BJ (cell line): ENCODE measurements around the gene JAG1. TPM values are rescaled to one million over a fixed set of nuclear protein-coding genes. Genes with fewer than 3 reads are reported as not detected.

ENCODE experiments used
- CTCF ChIA-PET: fragments of 350-600 bp; formaldehyde crosslinking; extraction: SDS; loops from one replicate; lab custom pipeline; 2021; ENCODE audit warnings: antibody characterized with exemption, inconsistent platforms; lab: Yijun Ruan, JAX
- POLR2A ChIA-PET: fragments of 300-600 bp; sonication (Branson Sonifier 250); formaldehyde crosslinking; extraction: SDS; loops from one replicate; lab custom pipeline; 2021; ENCODE audit warnings: antibody characterized with exemption; lab: Charles Lee
- DNase-seq: peaks from one replicate; pipeline ENCODE4 v3.0.0-alpha.2; 2011; ENCODE audit warnings: low read depth
- H3K27me3 ChIP-seq: 2 replicates; pipeline ENCODE4 v1.6.0; 2011; ENCODE audit warnings: low read length; ENCODE audit not compliant: control insufficient read depth, insufficient read depth
- H3K36me3 ChIP-seq: 2 replicates; pipeline ENCODE4 v1.5.1; 2011; ENCODE audit warnings: low read length; ENCODE audit not compliant: control insufficient read depth, insufficient read depth
- H3K4me3 ChIP-seq: 2 replicates; pipeline ENCODE4 v1.5.1; 2011; ENCODE audit warnings: low read depth, mild to moderate bottlenecking, control low read depth, low read length
- polyA plus RNA-seq: library from polyadenylated mRNA; depleted of rRNA; stranded (reverse); fragments of >200 nt; gene quantifications from 2 replicates; pipeline ENCODE4 v1.2.3, GENCODE V29; 2011
- TF ChIP-seq, protein P1 (sequence below): IDR thresholded peaks from 2 replicates; pipeline ENCODE4 v1.5.1; 2011; ENCODE audit warnings: low read depth, mild to moderate bottlenecking, control low read depth, inconsistent platforms, low read length, moderate library complexity; ENCODE audit not compliant: insufficient read depth

JAG1 gene
- polyA plus RNA-seq, 1 experiment: 19.9 TPM

DNA sequence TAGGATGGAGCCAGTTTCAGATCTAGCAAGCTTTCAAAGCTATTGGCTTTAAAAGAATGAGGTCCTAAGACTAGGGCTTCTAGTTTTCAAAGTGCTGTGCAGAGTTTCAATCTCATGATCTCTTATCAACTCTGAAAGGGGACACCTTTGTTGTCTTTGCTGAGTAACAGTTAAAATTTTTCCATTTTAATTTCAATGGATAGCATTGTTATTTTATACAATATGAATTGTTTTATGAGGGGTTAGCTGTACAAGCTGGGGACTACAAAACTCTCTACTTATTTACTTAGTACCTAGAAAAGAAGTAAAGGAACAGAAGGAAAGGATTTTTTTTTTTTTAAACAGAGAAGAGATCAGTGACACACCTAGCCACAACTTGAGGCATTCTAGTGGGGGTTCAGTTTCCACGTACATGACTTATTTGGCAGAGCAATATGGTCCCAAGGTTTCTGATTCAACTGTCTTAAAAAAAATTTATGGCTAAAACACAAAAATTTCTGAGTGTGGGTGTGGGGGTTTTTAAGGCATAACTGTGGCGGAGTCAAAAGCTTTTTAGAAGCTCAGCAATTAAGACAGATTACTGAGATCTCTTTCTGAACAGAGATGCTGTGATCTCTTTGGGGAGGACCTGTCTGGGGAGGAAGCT lies 46.1 kb upstream of the JAG1 start:
- ChIA-PET CTCF (interaction anchor here (1.2 kb wide), 1 partner anchor 7 kb away, joined by 3 read pairs; no protein-coding TSS in a partner anchor), POLR2A (no interaction called here)
- H3K36me3 ChIP-seq: no peaks in the 10 kb centered on the region
- H3K4me3 ChIP-seq: no peak overlapping the region
- TF ChIP-seq, protein P1, sequence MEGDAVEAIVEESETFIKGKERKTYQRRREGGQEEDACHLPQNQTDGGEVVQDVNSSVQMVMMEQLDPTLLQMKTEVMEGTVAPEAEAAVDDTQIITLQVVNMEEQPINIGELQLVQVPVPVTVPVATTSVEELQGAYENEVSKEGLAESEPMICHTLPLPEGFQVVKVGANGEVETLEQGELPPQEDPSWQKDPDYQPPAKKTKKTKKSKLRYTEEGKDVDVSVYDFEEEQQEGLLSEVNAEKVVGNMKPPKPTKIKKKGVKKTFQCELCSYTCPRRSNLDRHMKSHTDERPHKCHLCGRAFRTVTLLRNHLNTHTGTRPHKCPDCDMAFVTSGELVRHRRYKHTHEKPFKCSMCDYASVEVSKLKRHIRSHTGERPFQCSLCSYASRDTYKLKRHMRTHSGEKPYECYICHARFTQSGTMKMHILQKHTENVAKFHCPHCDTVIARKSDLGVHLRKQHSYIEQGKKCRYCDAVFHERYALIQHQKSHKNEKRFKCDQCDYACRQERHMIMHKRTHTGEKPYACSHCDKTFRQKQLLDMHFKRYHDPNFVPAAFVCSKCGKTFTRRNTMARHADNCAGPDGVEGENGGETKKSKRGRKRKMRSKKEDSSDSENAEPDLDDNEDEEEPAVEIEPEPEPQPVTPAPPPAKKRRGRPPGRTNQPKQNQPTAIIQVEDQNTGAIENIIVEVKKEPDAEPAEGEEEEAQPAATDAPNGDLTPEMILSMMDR: no peak
- peaks cover 1% of the 10 kb centered on the region for H3K27me3 ChIP-seq
- DNase-seq: no peak

DNA sequence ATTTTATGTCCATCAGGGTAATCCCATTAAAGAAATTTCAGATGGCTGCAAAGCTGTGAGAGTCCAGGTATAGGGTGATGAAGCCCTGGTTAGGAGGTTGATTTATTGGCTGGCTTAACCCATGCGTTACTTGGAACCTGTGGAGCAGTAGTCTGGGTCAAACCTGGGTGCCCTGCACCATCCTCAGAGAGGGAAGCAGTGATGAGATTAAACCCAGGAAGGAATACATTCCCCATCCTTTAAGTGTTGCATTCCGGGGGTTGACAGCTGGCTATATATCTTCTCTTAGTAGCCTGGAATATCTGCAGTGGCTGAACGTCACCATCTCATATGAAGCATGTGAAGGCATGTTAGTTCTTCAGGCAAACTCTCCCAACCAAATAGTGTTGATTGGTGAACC lies 44.9 kb upstream of the JAG1 start:
- ChIA-PET POLR2A (no interaction called here), CTCF (interaction anchor here (1.2 kb wide), 1 partner anchor 9 kb away, joined by 3 read pairs; no protein-coding TSS in a partner anchor)
- no peaks in the 10 kb centered on the region for H3K36me3 ChIP-seq
- TF ChIP-seq, protein P1: no peak
- no peak for DNase-seq
- H3K4me3 ChIP-seq: no peak overlapping the region
- peaks cover 1% of the 10 kb centered on the region for H3K27me3 ChIP-seq

DNA sequence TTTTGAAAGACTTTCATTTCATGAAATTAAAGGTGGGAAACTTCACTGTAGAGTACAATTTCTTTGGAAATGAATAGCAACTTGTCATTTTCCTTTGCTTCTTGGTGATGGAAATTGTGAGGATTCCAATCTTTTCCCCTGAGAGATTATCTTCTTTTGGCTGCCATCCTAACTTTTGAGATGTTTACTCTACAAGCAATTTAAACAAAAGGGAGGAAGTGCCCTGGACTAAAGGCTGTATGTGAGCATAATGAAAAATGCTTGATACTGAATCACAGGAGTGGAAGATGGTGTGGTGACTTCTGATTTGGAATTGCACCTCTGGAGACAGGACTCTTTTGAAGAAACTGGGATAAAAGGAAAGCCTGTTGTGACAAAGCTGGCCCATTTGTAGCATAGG lies 43.1 kb upstream of the JAG1 start:
- TF ChIP-seq, protein P1: no peak
- ChIA-PET CTCF (no interaction called here), POLR2A (no interaction called here)
- peaks cover 1% of the 10 kb centered on the region for H3K27me3 ChIP-seq
- no peak for DNase-seq
- no peaks in the 10 kb centered on the region for H3K36me3 ChIP-seq
- no peak overlapping the region for H3K4me3 ChIP-seq

DNA sequence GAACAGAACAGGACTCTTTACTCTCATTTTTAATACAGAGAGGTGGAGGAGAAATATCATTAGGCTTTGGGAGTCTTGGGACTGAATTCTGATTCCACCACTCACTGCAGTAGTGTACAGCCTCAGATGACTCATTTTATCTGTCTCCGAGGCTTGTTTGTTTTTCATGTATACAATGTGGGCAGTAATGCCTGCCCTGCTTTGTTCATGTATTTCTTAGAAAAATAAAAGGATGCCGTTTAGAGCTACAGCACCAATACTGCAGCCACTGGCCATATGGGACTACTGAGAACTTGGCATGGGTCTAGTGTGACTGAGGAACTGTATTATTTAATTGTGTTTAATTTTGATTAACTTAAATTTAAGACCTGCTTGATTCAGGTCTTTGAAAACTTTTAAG lies 41.2 kb upstream of the JAG1 start:
- no peak for DNase-seq
- Histone ChIP-seq H3K27me3 (no peaks in the 10 kb centered on the region), H3K36me3 (no peaks in the 10 kb centered on the region), H3K4me3 (no peak overlapping the region)
- TF ChIP-seq, protein P1: no peak
- ChIA-PET CTCF (no interaction called here), POLR2A (no interaction called here)

DNA sequence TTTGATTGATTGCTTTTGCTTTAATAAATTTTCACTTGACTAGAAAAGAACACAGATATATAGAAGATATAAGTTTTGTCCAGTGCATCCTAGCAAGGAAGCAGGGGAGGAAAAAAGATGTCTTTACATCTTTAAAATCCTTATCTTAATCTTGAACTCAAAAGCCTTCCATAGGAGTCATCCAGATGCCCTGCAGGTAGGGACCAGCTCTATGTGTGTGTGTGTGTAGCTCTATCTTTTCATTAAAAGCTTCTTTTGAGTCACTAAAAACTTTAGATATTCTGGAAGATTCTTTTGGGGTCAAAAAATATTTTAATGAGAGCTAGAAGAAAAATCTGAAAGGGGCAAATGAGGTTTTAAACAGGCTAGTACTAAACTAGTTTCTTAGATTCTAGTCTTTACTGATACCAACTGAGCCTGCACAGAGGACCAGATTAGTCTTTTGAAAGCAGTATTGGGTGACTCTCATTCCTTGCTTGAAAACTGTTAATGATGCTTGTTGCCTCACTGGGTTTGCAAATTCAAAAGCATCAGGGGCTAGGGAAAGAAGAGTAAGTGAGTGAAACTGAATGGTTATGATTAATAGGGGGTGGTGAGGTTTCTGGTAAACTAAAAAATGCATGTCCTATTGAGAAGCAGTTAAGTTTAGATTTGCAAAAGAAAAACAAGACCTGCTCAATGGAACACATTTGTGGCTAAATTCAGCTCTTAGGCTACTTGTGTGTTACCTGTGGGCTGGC lies 40.6 kb upstream of the JAG1 start:
- Histone ChIP-seq H3K27me3 (no peaks in the 10 kb centered on the region), H3K4me3 (no peak overlapping the region), H3K36me3 (no peaks in the 10 kb centered on the region)
- DNase-seq: no peak
- POLR2A ChIA-PET: no interaction called here
- CTCF ChIA-PET: no interaction called here
- TF ChIP-seq, protein P1: no peak
